Nucleus accumbens (tissue), 56 donors: ENCODE results near the gene CPNE7.

Experiments
- DNase-seq, 56 donors: peaks; one replicate each; lab custom pipeline; 2025; lab: John Stamatoyannopoulos, UW

CPNE7 gene

GRCh38 chr16:89599902-89600301 is 24.3 kb downstream of the CPNE7 start:
- DNase-seq = no peak

GRCh38 chr16:89600427-89600826 is 24.9 kb downstream of the CPNE7 start:
- no peak for DNase-seq

GRCh38 chr16:89600956-89601355 is 25.4 kb downstream of the CPNE7 start:
- DNase-seq = no peak

- DNase-seq = no peak
These were observed 26.3 kb downstream of the CPNE7 start for GRCh38 chr16:89601906-89602272.

GRCh38 chr16:89602273-89602951 is 26.9 kb downstream of the CPNE7 start:
- peak in 34 of 56 donors; percentile 6 to 76 (median 40) for DNase-seq

GRCh38 chr16:89602952-89603590 is 27.5 kb downstream of the CPNE7 start:
- no peak for DNase-seq

- no peak for DNase-seq
These were observed 29.2 kb downstream of the CPNE7 start for GRCh38 chr16:89604764-89605163.

GRCh38 chr16:89605186-89605970 is 29.8 kb downstream of the CPNE7 start:
- DNase-seq = peak in 15 of 56 donors; percentile 7 to 56 (median 21)

- DNase-seq = no peak
These were observed 30.4 kb downstream of the CPNE7 start for GRCh38 chr16:89606006-89606405.

- no peak for DNase-seq
These were observed 31.9 kb downstream of the CPNE7 start for GRCh38 chr16:89607453-89607852.

GRCh38 chr16:89607937-89608740 is 32.6 kb downstream of the CPNE7 start:
- DNase-seq = no peak

- DNase-seq = no peak
These were observed 34.5 kb downstream of the CPNE7 start for GRCh38 chr16:89610108-89610453.

- no peak for DNase-seq
These were observed 37.0 kb downstream of the CPNE7 start for GRCh38 chr16:89612415-89613166.

GRCh38 chr16:89613231-89613953 is 37.8 kb downstream of the CPNE7 start, which contains the start of gene DPEP1:
Gene DPEP1 (plus strand): TSS chr16:89613642. CDS start chr16:89630411, 16,769 bp downstream.
- DNase-seq = no peak

GRCh38 chr16:89613954-89614459 is 38.4 kb downstream of the CPNE7 start:
- no peak for DNase-seq

- no peak for DNase-seq
These were observed 39.6 kb downstream of the CPNE7 start for GRCh38 chr16:89615176-89615575.

- DNase-seq = peak in 3 of 56 donors; percentile 6 to 48 (median 12)
These were observed 40.1 kb downstream of the CPNE7 start for GRCh38 chr16:89615596-89616090.

- no peak for DNase-seq
These were observed 41.1 kb downstream of the CPNE7 start for GRCh38 chr16:89616623-89617022.

- DNase-seq = no peak
These were observed 41.5 kb downstream of the CPNE7 start for GRCh38 chr16:89617036-89617435.
